Stimulated activated naive CD8-positive, alpha-beta T cell treated with anti-CD3 and anti-CD28 coated beads, Interleukin-15, amount 100 ng/mL, for 72 hours (primary cell): ENCODE measurements around the gene MAP3K3.
"Not testable (repeated sequence)": the region's sequence is repeated elsewhere in the genome, so short reads cannot be mapped to it uniquely, and the experiment has no call there.

ENCODE experiments used
- ATAC-seq: fragments of 150-1000 bp; cut with Tn5 transposase; 2 replicates; pipeline ENCODE4 v1.10.0; 2021; ENCODE audit warnings: mild to moderate bottlenecking, moderate library complexity
- DNase-seq, 2 donors: peaks; one replicate each; pipeline ENCODE4 v3.0.0; 2021 to 2022
- H3K27ac Mint-ChIP-seq, 2 donors: one replicate each; pipeline ENCODE4 v1.8.0; 2022; ENCODE audit warnings: mild to moderate bottlenecking in 2 of 2, mixed read lengths in 2 of 2, moderate library complexity in 2 of 2
- H3K27me3 Mint-ChIP-seq: one replicate; pipeline ENCODE4 v1.8.0; 2022; ENCODE audit warnings: mixed read lengths
- H3K4me1 Mint-ChIP-seq: one replicate; pipeline ENCODE4 v1.8.0; 2022; ENCODE audit warnings: mild to moderate bottlenecking, mixed read lengths
- H3K4me3 Mint-ChIP-seq, 2 donors: one replicate each; pipeline ENCODE4 v1.8.0; 2022; ENCODE audit warnings: mild to moderate bottlenecking in 2 of 2, mixed read lengths in 2 of 2, moderate library complexity in 1 of 2
- H3K9me3 Mint-ChIP-seq, 2 donors: one replicate each; pipeline ENCODE4 v1.8.0; 2022; ENCODE audit warnings: mixed read lengths in 2 of 2

Gene MAP3K3

GRCh38 chr17:63701868-63702720 is 79.9 kb downstream of the MAP3K3 start:
- peaks cover 62% of the 10 kb centered on the region for H3K4me1 Mint-ChIP-seq
- peak overlapping the region; percentile 92 to 95 for H3K4me3 Mint-ChIP-seq
- H3K9me3 Mint-ChIP-seq, result no peaks in the 10 kb centered on the region
- no peaks in the 10 kb centered on the region for H3K27me3 Mint-ChIP-seq
- ATAC-seq, result peak; percentile 25
- DNase-seq, result peak; percentile 56 to 82
- peak overlapping the region; percentile 97 to 99 for H3K27ac Mint-ChIP-seq

- Mint-ChIP-seq H3K27ac (peak overlapping the region; percentile 94 to 99), H3K9me3 (no peaks in the 10 kb centered on the region), H3K4me1 (peaks cover 62% of the 10 kb centered on the region), H3K4me3 (peak overlapping the region; percentile 92 to 95), H3K27me3 (no peaks in the 10 kb centered on the region)
- no peak for DNase-seq
- ATAC-seq, result no peak
These were observed 80.5 kb downstream of the MAP3K3 start for GRCh38 chr17:63702721-63703015.

- H3K4me3 Mint-ChIP-seq, result peak overlapping the region; percentile 92 to 95
- no peaks in the 10 kb centered on the region for H3K9me3 Mint-ChIP-seq
- H3K4me1 Mint-ChIP-seq, result peaks cover 59% of the 10 kb centered on the region
- peak overlapping the region; percentile 65 to 99 for H3K27ac Mint-ChIP-seq
- ATAC-seq (no peak), DNase-seq (no peak)
- no peaks in the 10 kb centered on the region for H3K27me3 Mint-ChIP-seq
These were observed 80.8 kb downstream of the MAP3K3 start for GRCh38 chr17:63703029-63703428.

GRCh38 chr17:63703556-63704258 is 81.5 kb downstream of the MAP3K3 start:
- no peak for ATAC-seq
- H3K4me3 Mint-ChIP-seq, result peak overlapping the region; percentile 92 to 95
- H3K9me3 Mint-ChIP-seq, result no peaks in the 10 kb centered on the region
- DNase-seq, result no peak
- peak overlapping the region; percentile 36 to 67 for H3K27ac Mint-ChIP-seq
- H3K27me3 Mint-ChIP-seq, result no peaks in the 10 kb centered on the region
- peaks cover 65% of the 10 kb centered on the region for H3K4me1 Mint-ChIP-seq

GRCh38 chr17:63704259-63704576 is 82.0 kb downstream of the MAP3K3 start:
- DNase-seq (no peak), ATAC-seq (no peak)
- Mint-ChIP-seq H3K27ac (peak overlapping the region; percentile 19 to 48), H3K4me3 (peak overlapping the region in 1 of 2 donors; percentile 95), H3K4me1 (peaks cover 70% of the 10 kb centered on the region), H3K9me3 (no peaks in the 10 kb centered on the region), H3K27me3 (no peaks in the 10 kb centered on the region)

- peak overlapping the region in 1 of 2 donors; percentile 59 for H3K27ac Mint-ChIP-seq
- no peaks in the 10 kb centered on the region for H3K27me3 Mint-ChIP-seq
- no peak overlapping the region for H3K4me3 Mint-ChIP-seq
- DNase-seq, result no peak
- ATAC-seq, result no peak
- peaks cover 77% of the 10 kb centered on the region for H3K4me1 Mint-ChIP-seq
- H3K9me3 Mint-ChIP-seq, result no peaks in the 10 kb centered on the region
These were observed 82.6 kb downstream of the MAP3K3 start for GRCh38 chr17:63704836-63705235.

- ATAC-seq (no peak), DNase-seq (no peak)
- Mint-ChIP-seq H3K9me3 (no peaks in the 10 kb centered on the region), H3K4me3 (peak overlapping the region; percentile 39 to 66), H3K27ac (peak overlapping the region; percentile 67 to 83), H3K27me3 (no peaks in the 10 kb centered on the region), H3K4me1 (peaks cover 85% of the 10 kb centered on the region)
These were observed 83.4 kb downstream of the MAP3K3 start for GRCh38 chr17:63705657-63706056.

- ATAC-seq, result no peak
- Mint-ChIP-seq H3K9me3 (no peaks in the 10 kb centered on the region), H3K27me3 (no peaks in the 10 kb centered on the region), H3K27ac (peak overlapping the region; percentile 74 to 79), H3K4me1 (peaks cover 80% of the 10 kb centered on the region), H3K4me3 (peak overlapping the region; percentile 44 to 66)
- DNase-seq, result no peak
These were observed 84.3 kb downstream of the MAP3K3 start for GRCh38 chr17:63706336-63707082.

GRCh38 chr17:63707151-63707550 is 84.9 kb downstream of the MAP3K3 start:
- ATAC-seq, result no peak
- no peak overlapping the region for H3K27ac Mint-ChIP-seq
- H3K4me1 Mint-ChIP-seq, result peaks cover 79% of the 10 kb centered on the region
- no peaks in the 10 kb centered on the region for H3K27me3 Mint-ChIP-seq
- no peaks in the 10 kb centered on the region for H3K9me3 Mint-ChIP-seq
- no peak for DNase-seq
- H3K4me3 Mint-ChIP-seq, result peak overlapping the region in 1 of 2 donors; percentile 66

- peaks cover 60% of the 10 kb centered on the region for H3K4me1 Mint-ChIP-seq
- ATAC-seq (no peak), DNase-seq (no peak)
- no peak overlapping the region for H3K4me3 Mint-ChIP-seq
- no peaks in the 10 kb centered on the region for H3K9me3 Mint-ChIP-seq
- no peaks in the 10 kb centered on the region for H3K27me3 Mint-ChIP-seq
- peak overlapping the region; percentile 47 to 71 for H3K27ac Mint-ChIP-seq
These were observed 86.9 kb downstream of the MAP3K3 start for GRCh38 chr17:63709110-63709509.

- Mint-ChIP-seq H3K4me3 (no peak overlapping the region), H3K27ac (no peak overlapping the region), H3K4me1 (peaks cover 10% of the 10 kb centered on the region), H3K9me3 (no peaks in the 10 kb centered on the region), H3K27me3 (no peaks in the 10 kb centered on the region)
- no peak for ATAC-seq
- DNase-seq, result no peak
These were observed 92.5 kb downstream of the MAP3K3 start for GRCh38 chr17:63714550-63715277.

GRCh38 chr17:63716426-63716825 is 94.2 kb downstream of the MAP3K3 start:
- H3K4me1 Mint-ChIP-seq, result no peaks in the 10 kb centered on the region
- ATAC-seq (no peak), DNase-seq (no peak)
- H3K9me3 Mint-ChIP-seq, result no peaks in the 10 kb centered on the region
- no peak overlapping the region for H3K4me3 Mint-ChIP-seq
- no peak overlapping the region for H3K27ac Mint-ChIP-seq
- no peaks in the 10 kb centered on the region for H3K27me3 Mint-ChIP-seq

- no peak overlapping the region for H3K4me3 Mint-ChIP-seq
These were observed 96.8 kb downstream of the MAP3K3 start for GRCh38 chr17:63718988-63719387.

GRCh38 chr17:63720194-63720593 is 98.0 kb downstream of the MAP3K3 start:
- DNase-seq, H3K27me3 Mint-ChIP-seq, H3K9me3 Mint-ChIP-seq, H3K27ac Mint-ChIP-seq, H3K4me3 Mint-ChIP-seq, ATAC-seq, H3K4me1 Mint-ChIP-seq: not testable (repeated sequence)

More at GRCh38 chr17:63718988-63719387, 96.8 kb downstream of the MAP3K3 start:
- Mint-ChIP-seq H3K4me1 (no peaks in the 10 kb centered on the region), H3K27ac (no peak overlapping the region), H3K27me3 (no peaks in the 10 kb centered on the region), H3K9me3 (no peaks in the 10 kb centered on the region)
- ATAC-seq (no peak), DNase-seq (no peak)

GRCh38 chr17:63722403-63722802 is 100.2 kb downstream of the MAP3K3 start:
- ATAC-seq (no peak), DNase-seq (no peak)
- no peaks in the 10 kb centered on the region for H3K4me1 Mint-ChIP-seq
- H3K9me3 Mint-ChIP-seq, result no peaks in the 10 kb centered on the region
- H3K4me3 Mint-ChIP-seq, result no peak overlapping the region
- H3K27me3 Mint-ChIP-seq, result no peaks in the 10 kb centered on the region
- H3K27ac Mint-ChIP-seq, result no peak overlapping the region
